Endothelial cell of umbilical vein (primary cell): ENCODE measurements around the gene HTRA2. TPM values are rescaled to one million over a fixed set of nuclear protein-coding genes. Genes with fewer than 3 reads are reported as not detected.

Experiments
- BruUV-seq: library from RNA; stranded (reverse); fragments of 400-500 nt; replicated peaks from 2 replicates; lab custom pipeline; 2021; lab: Mats Ljungman, UMichigan
- CTCF ChIA-PET: fragments of 300-600, 350-600 bp; sonication (Branson Sonifier 250); formaldehyde crosslinking; loops from one replicate; lab custom pipeline; 2021; ENCODE audit warnings: antibody characterized with exemption, inconsistent platforms; lab: Charles Lee
- POLR2A ChIA-PET: fragments of 300-600, 350-600 bp; sonication (Branson Sonifier 250); formaldehyde crosslinking; loops from one replicate; lab custom pipeline; 2021; ENCODE audit warnings: antibody characterized with exemption, inconsistent platforms; lab: Charles Lee
- DNase-seq: peaks from one replicate; pipeline ENCODE4 v3.0.0-alpha.2; 2011; ENCODE audit warnings: low read depth, low spot score
- FAIRE-seq: peaks from 2 replicates; lab custom pipeline; 2011; peaks lifted over from hg19 to GRCh38; lab: Jason Lieb, UNC
- H2AFZ ChIP-seq: 2 replicates; pipeline ENCODE4 v1.6.0; 2012; ENCODE audit warnings: low read depth, low read length, control low read depth, inconsistent platforms
- H3K27ac ChIP-seq: 2 replicates; pipeline ENCODE4 v1.5.1; 2011; ENCODE audit warnings: low read depth, mild to moderate bottlenecking, control low read depth, low read length, moderate library complexity; ENCODE audit not compliant: insufficient read depth
- H3K27me3 ChIP-seq, 2 experiments: 2 replicates each; pipeline versions ENCODE4 v1.6.0 to v1.6.1; 2011; ENCODE audit warnings: low read length in 2 of 2, mixed read lengths in 1 of 2; ENCODE audit not compliant: control insufficient read depth in 2 of 2, insufficient read depth in 2 of 2
- H3K36me3 ChIP-seq, 2 experiments: 2 replicates in 1 of 2; 3 replicates in 1 of 2; pipeline ENCODE4 v1.5.1; 2011; ENCODE audit warnings: low read length in 2 of 2, mild to moderate bottlenecking in 1 of 2, moderate library complexity in 1 of 2; ENCODE audit not compliant: control insufficient read depth in 2 of 2, insufficient read depth in 2 of 2; ENCODE audit errors: extremely low read depth in 1 of 2
- H3K4me1 ChIP-seq: 3 replicates; pipeline ENCODE4 v1.5.1; 2011; ENCODE audit warnings: mild to moderate bottlenecking, low read length; ENCODE audit not compliant: control insufficient read depth, insufficient read depth; ENCODE audit errors: extremely low read depth
- H3K4me2 ChIP-seq: 2 replicates; pipeline ENCODE4 v1.6.1; 2011; ENCODE audit warnings: low read length, control low read depth, mixed read lengths; ENCODE audit not compliant: insufficient read depth
- H3K4me3 ChIP-seq, 3 experiments: fragments of 200-600 bp in 1 of 3; sonication (generic), shearing (Covaris generic) in 1 of 3; replicated peaks in 1 of 3; 2 replicates each; pipeline ENCODE4 v1.5.1; 2011 to 2016; ENCODE audit warnings: control low read depth in 3 of 3, low read length in 3 of 3, mild to moderate bottlenecking in 2 of 3, inconsistent platforms in 1 of 3, low read depth in 1 of 3, moderate library complexity in 1 of 3; ENCODE audit not compliant: insufficient read depth in 1 of 3
- H3K79me2 ChIP-seq: 2 replicates; pipeline ENCODE4 v1.6.0; 2012; ENCODE audit warnings: low read length, inconsistent platforms; ENCODE audit not compliant: control insufficient read depth, insufficient read depth
- H3K9ac ChIP-seq: replicated peaks from 2 replicates; pipeline ENCODE3; 2011; ENCODE audit warnings: low read length, control low read depth; ENCODE audit not compliant: insufficient read depth; ENCODE audit errors: extremely low read depth
- H3K9me1 ChIP-seq: replicated peaks from 3 replicates; pipeline ENCODE4 v1.6.0; 2011; ENCODE audit warnings: mild to moderate bottlenecking, low read length; ENCODE audit not compliant: control insufficient read depth, insufficient read depth; ENCODE audit errors: extremely low read depth
- H3K9me3 ChIP-seq: replicated peaks from 2 replicates; pipeline ENCODE4 v1.5.1; 2012; ENCODE audit warnings: low read length, inconsistent platforms; ENCODE audit not compliant: control insufficient read depth, insufficient read depth
- H4K20me1 ChIP-seq: replicated peaks from 2 replicates; pipeline ENCODE3; 2011; ENCODE audit warnings: mild to moderate bottlenecking, low read length; ENCODE audit not compliant: control insufficient read depth, insufficient read depth; ENCODE audit errors: extremely low read depth
- FOS ChIP-seq: IDR thresholded peaks from 2 replicates; pipeline ENCODE4 v1.6.1; 2011; ENCODE audit warnings: mild to moderate bottlenecking, low read length, moderate library complexity, borderline replicate concordance; ENCODE audit not compliant: insufficient read depth
- dilution Hi-C: fragments of 300-500 bp; cut with MboI; formaldehyde crosslinking; loops from one replicate; pipeline ENCODE4 v1.15.0; 2019; ENCODE audit warnings: low sequenced_read_pairs; ENCODE audit not compliant: extremely low pct_ligation_motif_present
- intact Hi-C: fragments of 100-400 bp; cut with micrococcal nuclease; formaldehyde crosslinking; loops from one replicate; pipeline ENCODE4 v1.10.0; 2022
- polyA plus RNA-seq, 4 experiments: library from polyadenylated mRNA; depleted of rRNA in 3 of 4; stranded (reverse) in 3 of 4; unstranded in 1 of 4; fragments of >200 nt; gene quantifications; 2 replicates each; pipeline versions ENCODE4 v1.2.1 to v1.2.3, GENCODE V29; 2011 to 2012; ENCODE audit warnings: missing spikeins in 1 of 4
- total RNA-seq: library from RNA; stranded (reverse); gene quantifications from 2 replicates; pipeline ENCODE4 v1.2.3, GENCODE V29; 2021
- TF ChIP-seq, protein P1 (sequence below): IDR thresholded peaks from 2 replicates; pipeline ENCODE4 v1.6.1; 2011; ENCODE audit not compliant: insufficient read depth, insufficient read length
- TF ChIP-seq, protein P2 (sequence below), 2 donors: IDR thresholded peaks; 1 replicate in 1 of 2; 2 replicates in 1 of 2; pipeline ENCODE4 v1.5.1; 2011; ENCODE audit warnings: low read length in 2 of 2, mild to moderate bottlenecking in 2 of 2, moderate library complexity in 2 of 2, control low read depth in 1 of 2, inconsistent platforms in 1 of 2, low read depth in 1 of 2; ENCODE audit not compliant: insufficient read depth in 1 of 2; ENCODE audit errors: extremely low read depth in 1 of 2

HTRA2 gene
- total and polyA plus RNA-seq, 2 donors (not counting 3 experiments of a cell fraction or from before 2014, with no cell fraction given), result 34.3 to 54.1 TPM

DNA sequence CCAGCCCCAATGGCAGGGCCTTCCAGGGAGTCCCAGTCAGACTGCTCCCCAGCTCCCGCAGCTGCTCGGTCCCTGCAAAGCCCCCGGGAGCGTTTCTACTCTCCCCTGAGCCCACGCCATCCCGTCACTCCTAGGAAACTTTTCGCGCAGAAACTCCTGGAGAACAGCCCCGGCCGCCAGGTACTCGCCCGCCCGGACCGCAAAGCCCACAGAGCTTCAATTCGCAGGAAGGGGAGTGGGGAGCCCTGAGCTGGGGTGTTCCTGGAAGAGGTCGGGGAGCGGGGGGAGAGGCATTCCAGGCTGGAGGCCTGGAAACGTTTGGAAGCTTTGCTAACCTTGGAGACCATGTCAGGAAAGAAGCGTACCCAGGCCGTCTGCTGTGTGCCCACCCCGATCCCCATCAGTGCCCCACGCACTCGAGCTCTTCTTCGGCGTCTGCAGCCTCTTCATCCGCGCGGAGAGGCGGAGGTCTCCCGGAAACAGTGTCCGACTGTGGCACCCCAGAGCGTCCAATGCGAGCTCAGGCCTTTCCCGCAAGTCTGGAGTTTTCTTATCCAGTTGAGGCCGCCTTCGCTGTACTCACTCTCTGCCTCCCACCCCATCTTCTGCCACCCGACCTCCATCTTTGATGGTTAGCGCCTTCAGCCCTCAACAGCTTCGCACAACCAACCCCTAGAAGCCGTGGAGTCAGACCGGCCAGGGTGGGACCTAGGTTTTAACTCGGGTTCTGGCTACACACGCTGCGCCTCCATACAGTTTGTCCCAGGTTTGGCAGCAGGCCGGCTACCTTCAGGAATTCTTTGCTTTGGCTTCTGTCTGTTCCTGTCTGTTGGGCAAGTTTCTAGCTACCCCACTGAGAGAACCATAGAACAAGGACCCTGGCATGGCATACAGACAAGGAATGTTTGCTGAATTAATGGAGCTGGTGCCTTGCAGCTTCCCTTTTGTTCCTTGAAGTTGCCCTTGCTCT is 25.9 kb upstream of the HTRA2 start:
- FAIRE-seq, result peak; percentile 38
- dilution Hi-C loops (no loop called here), intact Hi-C loops (loop anchor here (1.0 to 5.0 kb wide), 2 partner anchors 20 to 149 kb away; partner anchors contain the start of genes SEMA4F and TTC31)
- peaks cover 36% of the 10 kb centered on the region for H3K4me1 ChIP-seq
- CTCF ChIA-PET, result interaction anchor here (0.7 to 1.9 kb wide), 7 partner anchors 11 to 112 kb away, joined by 3 to 10 read pairs (median 3); partner anchors contain the start of genes CCDC142, LOXL3, MRPL53 and TTC31
- peak overlapping the region; percentile 41 for H2AFZ ChIP-seq
- H4K20me1 ChIP-seq, result no peaks in the 10 kb centered on the region
- TF ChIP-seq, protein P1, sequence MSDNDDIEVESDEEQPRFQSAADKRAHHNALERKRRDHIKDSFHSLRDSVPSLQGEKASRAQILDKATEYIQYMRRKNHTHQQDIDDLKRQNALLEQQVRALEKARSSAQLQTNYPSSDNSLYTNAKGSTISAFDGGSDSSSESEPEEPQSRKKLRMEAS, result no peak
- TF ChIP-seq, protein P2, sequence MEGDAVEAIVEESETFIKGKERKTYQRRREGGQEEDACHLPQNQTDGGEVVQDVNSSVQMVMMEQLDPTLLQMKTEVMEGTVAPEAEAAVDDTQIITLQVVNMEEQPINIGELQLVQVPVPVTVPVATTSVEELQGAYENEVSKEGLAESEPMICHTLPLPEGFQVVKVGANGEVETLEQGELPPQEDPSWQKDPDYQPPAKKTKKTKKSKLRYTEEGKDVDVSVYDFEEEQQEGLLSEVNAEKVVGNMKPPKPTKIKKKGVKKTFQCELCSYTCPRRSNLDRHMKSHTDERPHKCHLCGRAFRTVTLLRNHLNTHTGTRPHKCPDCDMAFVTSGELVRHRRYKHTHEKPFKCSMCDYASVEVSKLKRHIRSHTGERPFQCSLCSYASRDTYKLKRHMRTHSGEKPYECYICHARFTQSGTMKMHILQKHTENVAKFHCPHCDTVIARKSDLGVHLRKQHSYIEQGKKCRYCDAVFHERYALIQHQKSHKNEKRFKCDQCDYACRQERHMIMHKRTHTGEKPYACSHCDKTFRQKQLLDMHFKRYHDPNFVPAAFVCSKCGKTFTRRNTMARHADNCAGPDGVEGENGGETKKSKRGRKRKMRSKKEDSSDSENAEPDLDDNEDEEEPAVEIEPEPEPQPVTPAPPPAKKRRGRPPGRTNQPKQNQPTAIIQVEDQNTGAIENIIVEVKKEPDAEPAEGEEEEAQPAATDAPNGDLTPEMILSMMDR (IDR thresholded peaks at IDR 0.05; ENCODE audit: extremely low read depth in 1 of 2, insufficient read depth in 1 of 2, low read depth in 1 of 2, low read length in 2 of 2), result no peak
- no peak for TF ChIP-seq FOS
- H3K79me2 ChIP-seq, result peaks cover 4% of the 10 kb centered on the region
- H3K4me3 ChIP-seq, result peak overlapping the region in 2 of 3 experiments; percentile 50 to 55
- peaks cover 15 to 29% of the 10 kb centered on the region in 2 experiments for H3K27me3 ChIP-seq
- no peaks in the 10 kb centered on the region for H3K9me1 ChIP-seq
- no peaks in the 10 kb centered on the region for H3K9me3 ChIP-seq
- peak; percentile 22 for DNase-seq
- BruUV-seq, result TSS peak; percentile 57
- H3K27ac ChIP-seq, result peak overlapping the region; percentile 59
- H3K36me3 ChIP-seq, result peaks cover 0 to 4% of the 10 kb centered on the region in 2 experiments
- peak overlapping the region; percentile 46 for H3K9ac ChIP-seq
- H3K4me2 ChIP-seq, result peak overlapping the region; percentile 62
- POLR2A ChIA-PET, result interaction anchor here (1.0 to 1.3 kb wide), 2 partner anchors 22 to 46 kb away, joined by 4 read pairs; partner anchors contain the start of genes DQX1 and WBP1
